ENCODE results near the gene GCSAML.

GRCh38 chr1:247561711-247562110 lies 12.8 kb downstream of the GCSAML start:
- TF ChIP-seq POLR2AphosphoS5 (IDR thresholded peaks at IDR 0.05) (no peak), CTCF (IDR thresholded peaks at IDR 0.05) (no peak), POLR2A (IDR thresholded peaks at IDR 0.05) (no peak)
